ENCODE measurements around the gene ACTR3C.
A peak's percentile ranks its signal among the peaks of the same experiment; 100 is the strongest.

ACTR3C gene

DNA sequence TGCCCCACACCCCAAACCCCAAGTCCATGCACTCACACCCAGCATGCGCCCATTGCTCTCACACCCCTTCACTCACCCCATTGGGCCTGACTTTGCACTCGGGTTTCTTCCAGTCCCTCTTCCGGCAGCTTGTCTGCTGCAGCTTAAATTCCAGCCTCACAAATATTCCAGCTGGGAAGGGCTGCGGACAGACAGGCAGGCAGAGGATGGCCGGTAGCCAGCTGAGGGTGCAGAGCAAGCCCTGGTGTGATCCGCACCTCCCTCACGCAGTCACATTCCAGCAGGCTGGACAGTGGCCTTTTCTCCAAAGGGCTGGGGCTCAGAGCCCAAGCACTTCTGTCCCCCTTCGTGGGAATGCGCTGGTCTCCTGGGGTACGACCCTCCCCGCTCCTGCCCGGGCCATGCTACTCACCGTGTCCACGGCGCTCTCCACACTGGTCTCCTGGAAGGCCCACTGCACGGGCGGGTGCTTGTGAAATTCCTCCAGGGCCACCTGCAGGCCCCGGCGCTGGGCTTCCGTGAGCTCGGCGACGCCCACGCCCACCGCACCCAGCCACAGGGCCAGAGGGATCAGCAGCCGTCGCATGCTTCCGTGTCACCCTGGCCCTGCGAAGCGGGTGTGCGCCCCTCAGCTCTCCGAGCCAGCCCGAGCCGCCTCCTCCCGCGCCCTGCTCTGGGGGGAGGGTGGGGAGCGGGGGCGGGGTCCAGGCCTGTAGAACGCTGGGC is 16.8 kb upstream of the ACTR3C start:
- H3K4me3 ChIP-seq (ENCODE audit: low read depth, low read length) = peak overlapping the region; percentile 34
- TF ChIP-seq, protein P1, sequence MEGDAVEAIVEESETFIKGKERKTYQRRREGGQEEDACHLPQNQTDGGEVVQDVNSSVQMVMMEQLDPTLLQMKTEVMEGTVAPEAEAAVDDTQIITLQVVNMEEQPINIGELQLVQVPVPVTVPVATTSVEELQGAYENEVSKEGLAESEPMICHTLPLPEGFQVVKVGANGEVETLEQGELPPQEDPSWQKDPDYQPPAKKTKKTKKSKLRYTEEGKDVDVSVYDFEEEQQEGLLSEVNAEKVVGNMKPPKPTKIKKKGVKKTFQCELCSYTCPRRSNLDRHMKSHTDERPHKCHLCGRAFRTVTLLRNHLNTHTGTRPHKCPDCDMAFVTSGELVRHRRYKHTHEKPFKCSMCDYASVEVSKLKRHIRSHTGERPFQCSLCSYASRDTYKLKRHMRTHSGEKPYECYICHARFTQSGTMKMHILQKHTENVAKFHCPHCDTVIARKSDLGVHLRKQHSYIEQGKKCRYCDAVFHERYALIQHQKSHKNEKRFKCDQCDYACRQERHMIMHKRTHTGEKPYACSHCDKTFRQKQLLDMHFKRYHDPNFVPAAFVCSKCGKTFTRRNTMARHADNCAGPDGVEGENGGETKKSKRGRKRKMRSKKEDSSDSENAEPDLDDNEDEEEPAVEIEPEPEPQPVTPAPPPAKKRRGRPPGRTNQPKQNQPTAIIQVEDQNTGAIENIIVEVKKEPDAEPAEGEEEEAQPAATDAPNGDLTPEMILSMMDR (conservative IDR thresholded peaks at IDR 0.05; ENCODE audit: low read depth, low read length) = no peak
- peak; percentile 37 for DNase-seq (ENCODE audit: low read depth)

GRCh38 chr7:150339409-150339809 is 16.1 kb upstream of the ACTR3C start:
- DNase-seq (ENCODE audit: low read depth) = peak; percentile 12
- TF ChIP-seq, protein P1 (conservative IDR thresholded peaks at IDR 0.05; ENCODE audit: low read depth, low read length) = no peak
- H3K4me3 ChIP-seq (ENCODE audit: low read depth, low read length) = no peak overlapping the region

DNA sequence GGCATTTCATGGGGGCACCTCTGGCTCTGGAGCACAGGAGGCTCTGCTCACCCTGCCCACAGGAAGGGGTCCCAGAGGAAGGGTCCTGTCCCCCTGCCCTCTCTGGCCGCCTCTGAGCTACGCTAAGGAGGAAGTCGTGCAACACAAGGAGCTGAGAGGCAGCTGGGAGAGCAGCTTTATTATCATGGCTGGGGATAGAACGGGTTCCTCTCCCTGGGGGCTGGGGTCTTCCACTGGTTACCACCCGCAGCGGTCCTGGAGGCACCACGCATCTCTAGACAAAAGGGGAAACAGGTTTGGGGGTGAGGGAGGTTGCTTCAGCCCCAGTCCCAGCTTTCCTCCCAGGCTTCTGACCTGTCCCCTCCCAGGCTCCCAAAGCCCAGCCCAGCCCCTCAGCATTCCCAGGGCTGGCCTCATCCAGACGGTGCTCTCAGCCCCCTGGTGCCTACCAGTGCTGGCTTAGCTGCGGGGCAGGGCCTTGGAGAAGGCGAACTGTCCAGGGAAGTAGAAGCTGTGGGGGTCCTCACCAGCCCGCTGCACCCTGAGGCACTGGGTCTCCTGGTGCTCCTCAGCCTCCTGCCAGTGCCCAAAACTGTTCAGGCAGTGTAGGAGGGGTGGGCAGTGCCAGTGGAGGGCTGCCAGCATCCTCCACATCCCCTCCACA is 15.0 kb upstream of the ACTR3C start:
- H3K4me3 ChIP-seq (ENCODE audit: low read depth, low read length) = no peak overlapping the region
- DNase-seq (ENCODE audit: low read depth) = no peak
- TF ChIP-seq, protein P1 (conservative IDR thresholded peaks at IDR 0.05; ENCODE audit: low read depth, low read length) = no peak

DNA sequence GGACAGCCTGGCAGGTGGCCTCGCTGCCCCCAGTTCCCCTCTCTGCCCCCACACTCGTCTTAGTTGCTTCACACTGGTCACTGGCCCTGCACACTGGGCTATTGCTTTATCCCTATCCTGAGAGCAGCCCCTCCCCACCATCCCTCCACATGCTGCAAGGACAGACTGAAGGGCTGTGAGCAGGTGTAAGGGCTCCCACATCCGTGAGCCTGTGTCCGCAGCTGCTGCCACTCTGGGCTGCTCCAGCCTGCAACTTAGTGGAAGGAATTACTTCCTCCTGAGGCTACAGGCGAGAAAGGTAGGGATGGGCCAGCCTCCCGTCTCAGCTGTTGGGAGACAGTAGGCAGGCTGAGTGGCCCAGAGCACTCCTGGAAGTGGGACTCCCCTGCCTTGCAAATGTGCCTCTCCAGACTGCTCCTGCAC is 14.3 kb upstream of the ACTR3C start:
- TF ChIP-seq, protein P1 (conservative IDR thresholded peaks at IDR 0.05; ENCODE audit: low read depth, low read length) = no peak
- no peak overlapping the region for H3K4me3 ChIP-seq (ENCODE audit: low read depth, low read length)
- no peak for DNase-seq (ENCODE audit: low read depth)

GRCh38 chr7:150337179-150337578 is 13.8 kb upstream of the ACTR3C start:
- H3K4me3 ChIP-seq (ENCODE audit: low read depth, low read length) = no peak overlapping the region
- TF ChIP-seq, protein P1 (conservative IDR thresholded peaks at IDR 0.05; ENCODE audit: low read depth, low read length) = no peak
- DNase-seq (ENCODE audit: low read depth) = no peak

- no peak for DNase-seq (ENCODE audit: low read depth)
- H3K4me3 ChIP-seq (ENCODE audit: low read depth, low read length) = no peak overlapping the region
- TF ChIP-seq, protein P1 (conservative IDR thresholded peaks at IDR 0.05; ENCODE audit: low read depth, low read length) = no peak
These were observed 13.4 kb upstream of the ACTR3C start for GRCh38 chr7:150336746-150337145.

DNA sequence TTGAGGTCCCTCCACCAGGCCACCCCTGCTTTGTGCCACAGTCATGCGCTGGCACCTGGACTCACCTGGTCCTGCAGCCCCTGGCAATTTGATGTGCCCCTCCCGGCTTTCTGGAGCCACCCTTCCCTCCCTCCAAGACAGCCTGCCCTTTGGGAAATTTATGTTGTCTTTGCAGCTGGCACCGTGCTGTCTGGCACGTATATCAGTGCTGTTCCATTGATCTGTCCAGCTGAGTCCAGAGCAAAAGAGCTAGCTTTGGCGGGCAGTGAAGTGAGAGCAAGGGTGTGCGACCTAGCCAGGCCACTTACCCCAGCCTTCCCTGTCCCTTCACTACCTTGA is 12.4 kb upstream of the ACTR3C start:
- DNase-seq (ENCODE audit: low read depth) = no peak
- H3K4me3 ChIP-seq (ENCODE audit: low read depth, low read length) = no peak overlapping the region
- TF ChIP-seq, protein P1 (conservative IDR thresholded peaks at IDR 0.05; ENCODE audit: low read depth, low read length) = no peak

Data from choroid plexus epithelial cell (primary cell).